RWPE1 (cell line): Measurements from ENCODE around the gene GTPBP6.
"Not testable (repeated sequence)": the region's sequence is repeated elsewhere in the genome, so short reads cannot be mapped to it uniquely, and the experiment has no call there.

Experiments
- CTCF ChIA-PET: fragments of 350-600 bp; sonication (Branson Sonifier 250); formaldehyde crosslinking; extraction: SDS; loops from one replicate; lab custom pipeline; 2021; lab: Yijun Ruan, JAX
- POLR2A ChIA-PET: fragments of 400-600 bp; formaldehyde crosslinking; extraction: SDS; loops from one replicate; lab custom pipeline; 2020; ENCODE audit warnings: antibody characterized with exemption; ENCODE audit not compliant: low non-redundant PET; lab: Yijun Ruan, JAX
- DNase-seq: peaks from one replicate; pipeline ENCODE4 v3.0.0; 2012; ENCODE audit warnings: low spot score
- H3K27ac ChIP-seq: fragments of 450-650 bp; 2 replicates; pipeline ENCODE4 v1.5.1; 2017
- CTCF ChIP-seq: fragments of 450-650 bp; conservative IDR thresholded peaks from 2 replicates; pipeline ENCODE4 v1.5.1; 2017; ENCODE audit warnings: low read depth, mild to moderate bottlenecking

GTPBP6 gene

GRCh38 chrX:265502-265901 lies 53.1 kb downstream of the GTPBP6 start:
- CTCF ChIA-PET = no interaction called here
- no peak for TF ChIP-seq CTCF
- POLR2A ChIA-PET = no interaction called here
- peak overlapping the region; percentile 49; the same call in 1 of the 2 replicates for H3K27ac ChIP-seq
- no peak for DNase-seq

GRCh38 chrX:264634-265455 lies 53.8 kb downstream of the GTPBP6 start:
- H3K27ac ChIP-seq = peak overlapping the region; percentile 62
- CTCF ChIA-PET = no interaction called here
- no peak for TF ChIP-seq CTCF
- DNase-seq = no peak
- POLR2A ChIA-PET = no interaction called here

- H3K27ac ChIP-seq = peak overlapping the region; percentile 62
These were observed 54.6 kb downstream of the GTPBP6 start for GRCh38 chrX:264006-264405.

GRCh38 chrX:262381-262909 lies 56.2 kb downstream of the GTPBP6 start:
- TF ChIP-seq CTCF = no peak
- no peak for DNase-seq
- ChIA-PET CTCF (no interaction called here), POLR2A (no interaction called here)
- H3K27ac ChIP-seq = no peak overlapping the region

More at GRCh38 chrX:264006-264405, 54.6 kb downstream of the GTPBP6 start:
- CTCF ChIA-PET, DNase-seq, POLR2A ChIA-PET: not testable (repeated sequence)

- no peak for DNase-seq
- no peak overlapping the region for H3K27ac ChIP-seq
- TF ChIP-seq CTCF = no peak
- CTCF ChIA-PET = no interaction called here
- POLR2A ChIA-PET = no interaction called here
These were observed 56.7 kb downstream of the GTPBP6 start for GRCh38 chrX:261919-262352.

- CTCF ChIA-PET = no interaction called here
- DNase-seq = no peak
- POLR2A ChIA-PET = no interaction called here
- no peak overlapping the region for H3K27ac ChIP-seq
- no peak for TF ChIP-seq CTCF
These were observed 57.3 kb downstream of the GTPBP6 start for GRCh38 chrX:261167-261918.
